Breast epithelium (tissue), 4 donors: ENCODE results near the gene ENHO. TPM values are rescaled to one million over a fixed set of nuclear protein-coding genes. Genes with fewer than 3 reads are reported as not detected.

Experiments
- DNase-seq, 2 donors: peaks; one replicate each; pipeline ENCODE4 v3.0.0-alpha.2; 2019; ENCODE audit warnings: low spot score in 2 of 2
- H3K27ac ChIP-seq, 2 donors: fragments of 200-600 bp; sonication (generic) in 1 of 2; one replicate each; pipeline ENCODE4 v1.5.1; 2016 to 2019; ENCODE audit warnings: mild to moderate bottlenecking in 1 of 2
- H3K27me3 ChIP-seq, 2 donors: fragments of 200-600 bp; sonication (generic) in 1 of 2; one replicate each; pipeline versions ENCODE4 v1.5.1 to v1.6.0; 2017 to 2019; ENCODE audit warnings: control low read depth in 1 of 2, mild to moderate bottlenecking in 1 of 2
- H3K36me3 ChIP-seq: fragments of 200-600 bp; one replicate; pipeline ENCODE4 v1.5.1; 2019
- H3K4me1 ChIP-seq, 2 donors: fragments of 200-600 bp; sonication (generic); one replicate each; pipeline ENCODE4 v1.5.1; 2016 to 2019; ENCODE audit warnings: control low read depth in 1 of 2
- H3K4me3 ChIP-seq, 3 donors: fragments of 200-600 bp; sonication (generic); 1 replicate in 2 of 3; 2 replicates in 1 of 3; pipeline ENCODE4 v1.5.1; 2016 to 2019; ENCODE audit warnings: mild to moderate bottlenecking in 3 of 3, moderate library complexity in 2 of 3
- H3K9me3 ChIP-seq, 2 donors: fragments of 200-600 bp; sonication (generic) in 1 of 2; one replicate each; pipeline ENCODE4 v1.5.1; 2016 to 2019; ENCODE audit warnings: control low read depth in 1 of 2
- CTCF ChIP-seq, 3 donors: fragments of 450-650 bp; IDR thresholded peaks; one replicate each; pipeline ENCODE4 v1.5.1; 2016 to 2017; ENCODE audit warnings: antibody characterized with exemption in 3 of 3, mild to moderate bottlenecking in 3 of 3, moderate library complexity in 3 of 3
- POLR2A ChIP-seq: fragments of 450-650 bp; IDR thresholded peaks from one replicate; pipeline ENCODE4 v1.6.1; 2016; ENCODE audit warnings: antibody characterized with exemption, mild to moderate bottlenecking, moderate library complexity
- POLR2AphosphoS5 ChIP-seq, 3 donors: sonication (generic); formaldehyde crosslinking; IDR thresholded peaks; one replicate each; pipeline ENCODE4 v1.6.1; 2017; ENCODE audit warnings: antibody characterized with exemption in 3 of 3
- intact Hi-C: fragments of 100-400 bp; cut with DNase I; formaldehyde crosslinking; loops from one replicate; pipeline ENCODE4 v1.15.1; 2023; ENCODE audit warnings: low total_unique reads
- total RNA-seq, 3 donors: library from RNA; depleted of rRNA; stranded (reverse); fragments of >200 nt; gene quantifications; one replicate each; pipeline ENCODE4 v1.1.0, GENCODE V29; 2016

ENHO gene
- total RNA-seq, 3 donors from 2014 or later: 0.33 to 5.4 (median 1.8) TPM

GRCh38 chr9:34492051-34492450, 30.7 kb downstream of the ENHO start:
- Histone ChIP-seq H3K4me1 (no peaks in the 10 kb centered on the region), H3K36me3 (no peaks in the 10 kb centered on the region), H3K27ac (no peak overlapping the region), H3K4me3 (no peak overlapping the region), H3K9me3 (no peaks in the 10 kb centered on the region), H3K27me3 (no peaks in the 10 kb centered on the region)
- intact Hi-C loops: no loop called here
- no peak for DNase-seq
- TF ChIP-seq POLR2A (no peak), POLR2AphosphoS5 (IDR thresholded peaks at IDR 0.05) (no peak), CTCF (IDR thresholded peaks at IDR 0.05) (no peak)

GRCh38 chr9:34491596-34491995, 31.2 kb downstream of the ENHO start:
- intact Hi-C loops: no loop called here
- no peaks in the 10 kb centered on the region for H3K27me3 ChIP-seq
- TF ChIP-seq CTCF (IDR thresholded peaks at IDR 0.05) (no peak), POLR2A (no peak), POLR2AphosphoS5 (IDR thresholded peaks at IDR 0.05) (no peak)
- no peaks in the 10 kb centered on the region for H3K4me1 ChIP-seq
- no peaks in the 10 kb centered on the region for H3K9me3 ChIP-seq
- no peaks in the 10 kb centered on the region for H3K36me3 ChIP-seq
- no peak for DNase-seq
- H3K27ac ChIP-seq: no peak overlapping the region
- no peak overlapping the region for H3K4me3 ChIP-seq

GRCh38 chr9:34490760-34491159, 32.0 kb downstream of the ENHO start:
- TF ChIP-seq POLR2A (no peak), POLR2AphosphoS5 (IDR thresholded peaks at IDR 0.05) (no peak), CTCF (IDR thresholded peaks at IDR 0.05) (no peak)
- Histone ChIP-seq H3K36me3 (no peaks in the 10 kb centered on the region), H3K27ac (no peak overlapping the region), H3K27me3 (no peaks in the 10 kb centered on the region), H3K9me3 (no peaks in the 10 kb centered on the region), H3K4me1 (no peaks in the 10 kb centered on the region), H3K4me3 (no peak overlapping the region)
- intact Hi-C loops: no loop called here
- DNase-seq: no peak

- H3K4me1 ChIP-seq: no peaks in the 10 kb centered on the region
- no peaks in the 10 kb centered on the region for H3K27me3 ChIP-seq
- H3K27ac ChIP-seq: no peak overlapping the region
- no peaks in the 10 kb centered on the region for H3K36me3 ChIP-seq
- H3K4me3 ChIP-seq: no peak overlapping the region
- DNase-seq: no peak
- H3K9me3 ChIP-seq: no peaks in the 10 kb centered on the region
- intact Hi-C loops: no loop called here
- TF ChIP-seq CTCF (IDR thresholded peaks at IDR 0.05) (no peak), POLR2AphosphoS5 (IDR thresholded peaks at IDR 0.05) (no peak), POLR2A (no peak)
Measured at GRCh38 chr9:34490360-34490759, 32.4 kb downstream of the ENHO start.

GRCh38 chr9:34486572-34486971, 36.2 kb downstream of the ENHO start:
- intact Hi-C loops: no loop called here
- no peak for DNase-seq

GRCh38 chr9:34485822-34486221, 37.0 kb downstream of the ENHO start:
- H3K4me1 ChIP-seq: no peaks in the 10 kb centered on the region
- no peak for TF ChIP-seq CTCF (IDR thresholded peaks at IDR 0.05)
- no peak for TF ChIP-seq POLR2A
- no peak for TF ChIP-seq POLR2AphosphoS5 (IDR thresholded peaks at IDR 0.05)
- intact Hi-C loops: no loop called here
- no peaks in the 10 kb centered on the region for H3K9me3 ChIP-seq
- H3K36me3 ChIP-seq: no peaks in the 10 kb centered on the region
- H3K27me3 ChIP-seq: no peaks in the 10 kb centered on the region
- no peak overlapping the region for H3K27ac ChIP-seq
- no peak for DNase-seq
- H3K4me3 ChIP-seq: no peak overlapping the region

More at GRCh38 chr9:34486572-34486971, 36.2 kb downstream of the ENHO start:
- Histone ChIP-seq H3K27ac (no peak overlapping the region), H3K9me3 (no peaks in the 10 kb centered on the region), H3K27me3 (no peaks in the 10 kb centered on the region), H3K36me3 (no peaks in the 10 kb centered on the region), H3K4me3 (no peak overlapping the region), H3K4me1 (no peaks in the 10 kb centered on the region)
- TF ChIP-seq POLR2A: no peak
